ENCODE data around the gene C2orf69. TPM values are rescaled to one million over a fixed set of nuclear protein-coding genes. Genes with fewer than 3 reads are reported as not detected.

Gene C2orf69
- total RNA-seq, 1 experiment from 2014 or later, result 21.6 TPM

DNA sequence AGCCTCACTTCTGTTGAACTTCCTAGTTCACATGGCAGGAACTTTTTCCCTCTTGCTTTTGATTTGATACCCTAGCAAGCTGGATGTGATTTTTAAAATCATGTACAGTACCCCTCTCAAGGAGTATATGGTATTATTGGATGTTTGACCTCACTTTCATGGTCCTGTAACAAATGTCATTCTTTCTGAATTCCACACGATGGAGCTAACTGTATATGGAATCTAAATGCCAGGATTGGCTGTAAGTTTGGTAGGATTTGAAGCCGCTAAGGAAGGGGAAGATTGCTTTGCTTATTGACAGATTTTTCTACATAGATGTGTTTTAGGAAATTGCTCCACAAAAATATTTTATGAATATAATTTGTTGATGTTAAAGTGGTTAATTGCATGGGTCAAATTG lies 62.6 kb downstream of the C2orf69 start:
- Histone ChIP-seq H3K79me2 (ENCODE audit: insufficient read depth, low read length) (no peaks in the 10 kb centered on the region), H3K9ac (ENCODE audit: low read length) (no peak overlapping the region), H3K9me2 (ENCODE audit: insufficient read depth) (no peaks in the 10 kb centered on the region), H3K4me1 (ENCODE audit: control insufficient read depth in 1 of 2, insufficient read depth in 2 of 2, low read length in 2 of 2) (peaks cover 10 to 16% of the 10 kb centered on the region in 2 experiments), H2AFZ (ENCODE audit: low read depth, low read length, poor library complexity, severe bottlenecking) (no peak overlapping the region), H3K9me3 (ENCODE audit: control insufficient read depth in 1 of 2, insufficient read depth in 1 of 2, low read depth in 1 of 2, low read length in 2 of 2) (no peaks in the 10 kb centered on the region), H3K27ac (ENCODE audit: low read depth, low read length) (no peak overlapping the region), H3K27me3 (ENCODE audit: insufficient read depth, low read length) (no peaks in the 10 kb centered on the region), H4K20me1 (ENCODE audit: insufficient read depth) (no peaks in the 10 kb centered on the region), H3K4me2 (ENCODE audit: low read length) (no peak overlapping the region), H3K4me3 (replicated peaks in 1 of 2; ENCODE audit: low read depth in 1 of 2, low read length in 2 of 2) (no peak overlapping the region), H3K36me3 (ENCODE audit: control insufficient read depth in 1 of 2, insufficient read depth in 2 of 2, low read length in 2 of 2) (no peaks in the 10 kb centered on the region)
- peak; percentile 74 for ATAC-seq
- BruUV-seq (replicated peaks), result no TSS peak
- intact Hi-C loops (cut with micrococcal nuclease), result loop anchor here (2.0 kb wide), 1 partner anchor 729 kb away; no protein-coding TSS in a partner anchor
- TF ChIP-seq ZFX (IDR thresholded peaks at IDR 0.05) (no peak), EGR1 (IDR thresholded peaks at IDR 0.05; ENCODE audit: low read depth) (no peak), SRF (IDR thresholded peaks at IDR 0.05; ENCODE audit: low read depth) (no peak), POLR2AphosphoS5 (IDR thresholded peaks at IDR 0.05; ENCODE audit: low read depth, low read length) (no peak), SP1 (IDR thresholded peaks at IDR 0.05; ENCODE audit: low read depth) (no peak), TCF7L2 (IDR thresholded peaks at IDR 0.05; ENCODE audit: borderline replicate concordance, extremely low read depth, insufficient read depth, insufficient read length) (no peak), EZH2phosphoT487 (IDR thresholded peaks at IDR 0.05; ENCODE audit: borderline replicate concordance) (no peak), YY1 (IDR thresholded peaks at IDR 0.05; ENCODE audit: extremely low read depth, insufficient replicate concordance, low read depth, low read length) (no peak), POLR2A (IDR thresholded peaks at IDR 0.05; ENCODE audit: borderline replicate concordance, extremely low read depth, insufficient read depth, insufficient read length) (no peak), REST (IDR thresholded peaks at IDR 0.05; ENCODE audit: low read depth) (no peak), FOSL1 (IDR thresholded peaks at IDR 0.05; ENCODE audit: low read depth) (no peak), CBX3 (IDR thresholded peaks at IDR 0.05; ENCODE audit: low read depth) (no peak), CTCF (IDR thresholded peaks at IDR 0.05 in 2 of 3, conservative IDR thresholded peaks at IDR 0.05 in 1 of 3; ENCODE audit: borderline replicate concordance in 1 of 3, insufficient read depth in 1 of 3, low read depth in 2 of 3, low read length in 2 of 3) (peak; percentile 43 to 78 (median 62)), ZNF274 (IDR thresholded peaks at IDR 0.05; ENCODE audit: low read depth, low read length) (no peak), JUND (IDR thresholded peaks at IDR 0.05) (no peak), RAD21 (IDR thresholded peaks at IDR 0.05; ENCODE audit: low read depth) (peak; percentile 89)
- TF ChIP-seq, protein P1, sequence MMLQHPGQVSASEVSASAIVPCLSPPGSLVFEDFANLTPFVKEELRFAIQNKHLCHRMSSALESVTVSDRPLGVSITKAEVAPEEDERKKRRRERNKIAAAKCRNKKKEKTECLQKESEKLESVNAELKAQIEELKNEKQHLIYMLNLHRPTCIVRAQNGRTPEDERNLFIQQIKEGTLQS (IDR thresholded peaks at IDR 0.05), result no peak
- ChIA-PET RAD21 (ENCODE audit: low non-redundant PET in 1 of 2, low total read pairs in 2 of 2, uncharacterized antibody in 2 of 2, unreplicated experiment in 2 of 2) (interaction anchor here (0.8 to 1.3 kb wide), 2 partner anchors 497 to 510 kb away, joined by 3 to 4 read pairs; no protein-coding TSS in a partner anchor), CTCF (interaction anchor here (0.8 to 3.3 kb wide), 9 partner anchors 12 to 762 kb away, joined by 3 to 64 read pairs (median 4); no protein-coding TSS in a partner anchor), POLR2A (interaction anchor here (1.2 kb wide), 2 partner anchors 508 to 510 kb away, joined by 3 to 4 read pairs; no protein-coding TSS in a partner anchor)
- peak; percentile 29 for DNase-seq (ENCODE audit: low read depth, low spot score)

Data from HCT116 (cell line).